Endodermal cell (in vitro differentiated cells): ENCODE results near the gene ANKRD45. TPM values are rescaled to one million over a fixed set of nuclear protein-coding genes. Genes with fewer than 3 reads are reported as not detected.
"Not testable (repeated sequence)": the region's sequence is repeated elsewhere in the genome, so short reads cannot be mapped to it uniquely, and the experiment has no call there.

ENCODE experiments used
- DNase-seq: peaks from one replicate; pipeline ENCODE4 v3.0.0-alpha.2; 2017
- H3K27ac ChIP-seq: 2 replicates; pipeline ENCODE4 v1.5.1; 2013; ENCODE audit warnings: mild to moderate bottlenecking, low read depth, low read length, moderate library complexity
- H3K27me3 ChIP-seq: 2 replicates; pipeline ENCODE4 v1.6.1; 2013; ENCODE audit warnings: mild to moderate bottlenecking, low read length, moderate library complexity; ENCODE audit not compliant: insufficient read depth, control insufficient read depth, poor library complexity, severe bottlenecking
- H3K36me3 ChIP-seq: 2 replicates; pipeline ENCODE4 v1.7.0; 2013; ENCODE audit warnings: mild to moderate bottlenecking, low read length, moderate library complexity; ENCODE audit not compliant: control insufficient read depth, insufficient read depth
- H3K4me1 ChIP-seq: one replicate; pipeline ENCODE4 v1.7.0; 2013; ENCODE audit warnings: low read length; ENCODE audit not compliant: control insufficient read depth, insufficient read depth
- H3K4me3 ChIP-seq: 2 replicates; pipeline ENCODE4 v1.5.1; 2013; ENCODE audit warnings: mild to moderate bottlenecking, low read length, moderate library complexity
- H3K9ac ChIP-seq: 2 replicates; pipeline ENCODE4 v1.6.1; 2013; ENCODE audit warnings: mild to moderate bottlenecking, low read length, moderate library complexity; ENCODE audit not compliant: poor library complexity, severe bottlenecking; ENCODE audit errors: extremely low read depth
- H3K9me3 ChIP-seq: 2 replicates; pipeline ENCODE4 v1.6.1; 2013; ENCODE audit warnings: mild to moderate bottlenecking, low read length, moderate library complexity; ENCODE audit not compliant: control insufficient read depth
- H3K27ac Mint-ChIP-seq: 2 replicates; pipeline ENCODE4 v1.8.0; 2020; ENCODE audit warnings: mixed read lengths
- H3K27me3 Mint-ChIP-seq: 2 replicates; pipeline ENCODE4 v1.8.0; 2021; ENCODE audit warnings: mild to moderate bottlenecking, mixed read lengths; ENCODE audit not compliant: insufficient read depth
- H3K36me3 Mint-ChIP-seq: 2 replicates; pipeline ENCODE4 v1.8.0; 2020; ENCODE audit warnings: low read depth, mixed read lengths
- H3K4me1 Mint-ChIP-seq: 2 replicates; pipeline ENCODE4 v1.8.0; 2020; ENCODE audit warnings: mixed read lengths
- H3K4me3 Mint-ChIP-seq: 2 replicates; pipeline ENCODE4 v1.8.0; 2020; ENCODE audit warnings: mild to moderate bottlenecking, moderate library complexity, mixed read lengths
- H3K9me3 Mint-ChIP-seq: 2 replicates; pipeline ENCODE4 v1.8.0; 2020; ENCODE audit warnings: mild to moderate bottlenecking, mixed read lengths
- WGBS, 2 experiments: methylation state at CpG; one replicate each; pipeline versions ENCODE4 v1.1.5 to v1.1.7; 2013; ENCODE audit warnings: missing lambda C conversion rate in 2 of 2, mixed read lengths in 1 of 2; ENCODE audit not compliant: insufficient coverage in 1 of 2, insufficient read length in 1 of 2; 5-methylcytosine and 5-hydroxymethylcytosine counted together
- total RNA-seq, 2 donors: library from RNA; stranded (reverse); fragmentation: NEBNext Ultra II Directional in 1 of 2; extraction: Animal tissue kit (Norgen Biotek cat#: 25700) in 1 of 2; gene quantifications; 2 replicates in 1 of 2; 3 replicates in 1 of 2; pipeline ENCODE4 v1.2.1, GENCODE V29; 2021
- TF ChIP-seq, protein P1 (sequence below): fragments of 200-600 bp; sonication (generic); conservative IDR thresholded peaks from 2 replicates; pipeline ENCODE4 v1.5.0; 2021; ENCODE audit warnings: antibody characterized with exemption, mild to moderate bottlenecking

The ANKRD45 gene
- total RNA-seq, 2 donors from 2014 or later: 1.5 to 1.9 TPM

DNA sequence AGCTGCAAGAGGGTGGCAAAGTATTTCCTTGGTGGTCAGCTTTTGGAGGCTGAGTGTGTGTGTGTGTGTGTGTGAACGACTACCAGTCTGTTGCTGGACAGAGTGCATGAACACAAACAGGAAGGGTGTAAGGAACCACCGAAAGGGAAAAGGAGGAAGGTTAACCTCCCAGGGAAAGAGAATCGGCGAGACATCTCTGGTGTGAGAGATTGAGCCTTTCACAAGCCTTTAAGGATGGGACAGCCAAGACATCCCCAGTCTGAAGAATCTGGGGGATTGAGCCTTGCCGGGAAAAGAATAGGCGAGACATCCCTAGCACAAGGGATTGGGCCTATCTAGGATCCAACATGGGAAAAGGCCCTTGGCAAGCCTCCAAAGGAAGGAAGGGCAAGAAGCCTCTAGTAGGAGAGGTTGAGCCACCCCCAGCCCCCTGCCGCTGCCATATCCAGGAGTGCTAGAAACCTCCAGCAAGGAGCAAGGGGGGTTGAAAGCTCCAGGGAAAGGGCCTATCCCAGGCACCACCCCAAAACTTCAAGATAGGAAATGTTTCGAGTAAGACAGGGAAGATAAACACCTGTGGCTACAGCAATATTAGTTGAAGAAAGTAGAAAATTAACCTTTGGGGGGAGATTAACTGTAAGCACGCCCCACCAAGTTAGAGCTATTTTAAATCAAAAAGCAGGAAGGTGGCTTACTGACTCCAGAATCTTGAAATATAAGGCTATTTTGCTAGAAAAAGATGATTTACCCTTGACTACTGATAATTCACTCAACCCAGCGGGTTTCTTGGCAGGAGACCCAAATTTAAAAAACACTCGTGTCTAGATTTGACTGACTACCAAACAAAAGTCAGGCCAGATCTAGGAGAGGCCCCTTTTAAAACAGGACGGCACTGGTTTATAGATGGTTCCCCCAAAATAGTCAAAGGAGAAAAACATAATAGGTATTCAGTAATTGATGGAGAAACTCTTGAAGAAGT lies 31.3 kb downstream of the ANKRD45 start:
- Mint-ChIP-seq H3K9me3 (peaks cover 27% of the 10 kb centered on the region), H3K4me3 (peak overlapping the region; percentile 37), H3K36me3 (peaks cover 8% of the 10 kb centered on the region), H3K27me3 (no peaks in the 10 kb centered on the region), H3K4me1 (peaks cover 6% of the 10 kb centered on the region), H3K27ac (peak overlapping the region; percentile 52)
- TF ChIP-seq, protein P1, sequence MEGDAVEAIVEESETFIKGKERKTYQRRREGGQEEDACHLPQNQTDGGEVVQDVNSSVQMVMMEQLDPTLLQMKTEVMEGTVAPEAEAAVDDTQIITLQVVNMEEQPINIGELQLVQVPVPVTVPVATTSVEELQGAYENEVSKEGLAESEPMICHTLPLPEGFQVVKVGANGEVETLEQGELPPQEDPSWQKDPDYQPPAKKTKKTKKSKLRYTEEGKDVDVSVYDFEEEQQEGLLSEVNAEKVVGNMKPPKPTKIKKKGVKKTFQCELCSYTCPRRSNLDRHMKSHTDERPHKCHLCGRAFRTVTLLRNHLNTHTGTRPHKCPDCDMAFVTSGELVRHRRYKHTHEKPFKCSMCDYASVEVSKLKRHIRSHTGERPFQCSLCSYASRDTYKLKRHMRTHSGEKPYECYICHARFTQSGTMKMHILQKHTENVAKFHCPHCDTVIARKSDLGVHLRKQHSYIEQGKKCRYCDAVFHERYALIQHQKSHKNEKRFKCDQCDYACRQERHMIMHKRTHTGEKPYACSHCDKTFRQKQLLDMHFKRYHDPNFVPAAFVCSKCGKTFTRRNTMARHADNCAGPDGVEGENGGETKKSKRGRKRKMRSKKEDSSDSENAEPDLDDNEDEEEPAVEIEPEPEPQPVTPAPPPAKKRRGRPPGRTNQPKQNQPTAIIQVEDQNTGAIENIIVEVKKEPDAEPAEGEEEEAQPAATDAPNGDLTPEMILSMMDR: no peak
- WGBS, 2 experiments: 90 to 91% methylated on average over 9 to 12 of the region's 12 CpGs
- Histone ChIP-seq H3K27ac (no peak overlapping the region), H3K4me3 (peak overlapping the region; percentile 56), H3K27me3 (no peaks in the 10 kb centered on the region), H3K9me3 (peaks cover 27% of the 10 kb centered on the region), H3K9ac (no peak overlapping the region), H3K36me3 (no peaks in the 10 kb centered on the region), H3K4me1 (no peaks in the 10 kb centered on the region)
- DNase-seq: no peak

DNA sequence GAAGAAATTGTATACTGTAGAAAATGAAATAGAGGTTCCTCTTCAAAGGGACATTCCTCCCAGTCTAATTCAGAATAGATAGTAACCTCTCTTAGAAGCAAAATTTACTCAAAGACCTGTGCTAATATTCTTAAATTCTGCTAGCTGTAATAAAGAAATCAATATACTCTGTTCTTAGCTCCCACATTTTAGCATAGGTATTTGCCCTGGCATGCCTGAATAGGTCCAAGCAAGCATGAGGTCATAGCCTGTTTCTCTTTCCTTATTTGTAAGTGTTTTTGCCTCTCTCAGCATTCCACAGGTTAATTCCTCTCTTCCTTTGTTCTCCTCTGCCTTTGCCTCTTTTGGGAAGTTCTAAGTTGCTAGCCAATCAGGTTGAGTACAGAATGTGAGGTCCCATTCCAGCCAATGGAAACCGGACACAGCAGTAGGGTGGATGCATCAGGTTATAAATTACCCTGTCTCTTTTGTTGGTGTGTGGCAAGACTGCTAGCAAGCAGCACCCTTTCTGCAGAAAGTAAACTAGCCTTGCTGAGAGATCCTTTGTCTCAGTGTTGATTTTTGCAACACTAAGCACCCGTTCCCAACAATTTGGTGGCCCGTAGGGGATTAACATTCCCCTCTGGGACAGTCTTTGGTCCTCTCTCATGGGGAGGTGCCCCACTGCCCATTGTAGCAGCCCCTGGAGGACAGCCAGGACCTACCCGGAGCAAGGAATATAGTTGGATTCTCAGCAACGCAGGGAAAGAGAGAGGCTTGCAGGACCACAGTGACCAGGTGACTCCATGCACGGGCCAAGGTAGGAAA lies 32.2 kb downstream of the ANKRD45 start:
- not testable (repeated sequence) for H3K9ac ChIP-seq, H3K36me3 ChIP-seq, H3K27me3 Mint-ChIP-seq, H3K36me3 Mint-ChIP-seq, H3K27me3 ChIP-seq, H3K27ac ChIP-seq, H3K4me1 Mint-ChIP-seq, H3K4me1 ChIP-seq
- Histone ChIP-seq H3K4me3 (peak overlapping the region; percentile 56), H3K9me3 (peaks cover 23% of the 10 kb centered on the region)
- peaks cover 24% of the 10 kb centered on the region for H3K9me3 Mint-ChIP-seq
- peak overlapping the region; percentile 52 for H3K27ac Mint-ChIP-seq
- peak overlapping the region; percentile 37 for H3K4me3 Mint-ChIP-seq
- DNase-seq: peak; percentile 67
- 94 to 100% methylated on average over 2 to 6 of the region's 6 CpGs for WGBS, 2 experiments

DNA sequence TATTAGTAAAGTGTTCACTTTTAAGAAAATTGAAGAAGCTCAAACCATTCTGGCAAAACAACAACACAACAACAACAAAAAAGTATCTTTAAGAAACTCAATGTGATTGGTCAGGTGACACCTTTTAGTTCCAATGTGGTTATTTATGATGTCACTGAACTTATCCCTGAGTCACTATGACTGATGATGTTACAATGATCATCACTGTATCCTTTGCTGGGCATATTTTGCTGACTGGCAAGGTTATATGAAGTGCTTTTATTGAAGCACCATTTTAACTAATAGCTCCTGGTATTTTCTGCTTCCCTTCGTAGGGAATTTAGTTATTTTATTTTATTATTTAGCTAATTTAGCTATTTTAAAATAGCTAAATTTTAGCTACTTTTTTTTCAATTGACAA lies 34.5 kb downstream of the ANKRD45 start, which contains the start of gene TEX50:
Gene TEX50 (plus strand): TSS at position 223 of the 400 bp plus-strand sequence. CDS start 184 bp downstream, outside the sequence.
- Histone ChIP-seq H3K27me3 (no peaks in the 10 kb centered on the region), H3K4me1 (no peaks in the 10 kb centered on the region), H3K36me3 (no peaks in the 10 kb centered on the region), H3K9me3 (peaks cover 16% of the 10 kb centered on the region), H3K9ac (no peak within 1 kb of the TSS), H3K4me3 (no peak within 1 kb of the TSS), H3K27ac (no peak within 1 kb of the TSS)
- Mint-ChIP-seq H3K27ac (no peak within 1 kb of the TSS), H3K4me1 (no peaks in the 10 kb centered on the region), H3K9me3 (peaks cover 20% of the 10 kb centered on the region), H3K4me3 (no peak within 1 kb of the TSS), H3K36me3 (peaks cover 3% of the 10 kb centered on the region), H3K27me3 (no peaks in the 10 kb centered on the region)
- TF ChIP-seq, protein P1: no peak
- no peak for DNase-seq
- WGBS, 2 experiments: no CpG with 5 or more reads among the region's 1 CpG
